ENCODE data around the gene MACROD2. TPM values are rescaled to one million over a fixed set of nuclear protein-coding genes. Genes with fewer than 3 reads are reported as not detected.

MACROD2 gene
- total RNA-seq, 1 experiment from 2014 or later: 3.1 TPM

- Mint-ChIP-seq H3K9me3 (ENCODE audit: unreplicated experiment) (no peaks in the 10 kb centered on the region), H3K27ac (ENCODE audit: low read depth, unreplicated experiment) (no peak overlapping the region), H3K36me3 (ENCODE audit: insufficient read depth, unreplicated experiment) (no peaks in the 10 kb centered on the region), H3K4me1 (ENCODE audit: insufficient read depth, unreplicated experiment) (no peaks in the 10 kb centered on the region), H3K27me3 (ENCODE audit: insufficient read depth, unreplicated experiment) (no peaks in the 10 kb centered on the region), H3K4me3 (ENCODE audit: unreplicated experiment) (no peak overlapping the region)
- BruUV-seq (replicated peaks): no TSS peak
- intact Hi-C loops (cut with micrococcal nuclease): no loop called here
- no peak for TF ChIP-seq CTCF (IDR thresholded peaks at IDR 0.05; ENCODE audit: unreplicated experiment)
- CTCF ChIA-PET: interaction anchor here (0.5 to 1.3 kb wide), 4 partner anchors 9 to 110 kb away, joined by 3 to 8 read pairs (median 4); no protein-coding TSS in a partner anchor
- POLR2A ChIA-PET: interaction anchor here (0.7 to 2.0 kb wide), 4 partner anchors 11 to 87 kb away, joined by 3 to 6 read pairs (median 4); no protein-coding TSS in a partner anchor
- DNase-seq (ENCODE audit: unreplicated experiment): no peak
Measured at GRCh38 chr20:14299831-14300230, 304.5 kb downstream of the MACROD2 start.

DNA sequence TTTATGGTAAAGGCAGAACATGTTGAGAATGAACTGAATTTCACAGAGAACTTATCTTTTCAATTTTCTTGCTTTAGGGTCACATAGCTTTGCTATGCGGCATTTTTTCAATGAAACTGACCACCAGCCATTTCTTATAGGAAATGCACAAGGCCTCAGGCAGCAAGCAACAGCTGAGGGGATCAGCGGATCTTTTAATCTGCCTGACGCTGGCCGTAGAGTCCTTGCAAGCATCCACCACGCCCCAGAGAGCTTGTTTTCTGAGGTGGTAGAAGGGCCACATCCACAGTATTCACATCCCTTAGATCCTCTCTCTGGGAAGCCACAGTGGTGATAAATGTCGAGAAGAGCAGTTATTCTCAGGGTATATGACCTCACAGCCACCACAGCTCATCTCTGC, 307.8 kb downstream of the MACROD2 start:
- Mint-ChIP-seq H3K9me3 (ENCODE audit: unreplicated experiment) (peaks cover 7% of the 10 kb centered on the region), H3K4me1 (ENCODE audit: insufficient read depth, unreplicated experiment) (no peaks in the 10 kb centered on the region), H3K36me3 (ENCODE audit: insufficient read depth, unreplicated experiment) (no peaks in the 10 kb centered on the region), H3K4me3 (ENCODE audit: unreplicated experiment) (no peak overlapping the region), H3K27ac (ENCODE audit: low read depth, unreplicated experiment) (no peak overlapping the region), H3K27me3 (ENCODE audit: insufficient read depth, unreplicated experiment) (no peaks in the 10 kb centered on the region)
- no peak for TF ChIP-seq CTCF (IDR thresholded peaks at IDR 0.05; ENCODE audit: unreplicated experiment)
- DNase-seq (ENCODE audit: unreplicated experiment): no peak
- no TSS peak for BruUV-seq (replicated peaks)
- intact Hi-C loops (cut with micrococcal nuclease): no loop called here
- CTCF ChIA-PET: interaction anchor here (0.7 to 1.6 kb wide), 4 partner anchors 12 to 114 kb away, joined by 3 to 5 read pairs (median 4); no protein-coding TSS in a partner anchor
- POLR2A ChIA-PET: interaction anchor here (0.8 to 1.1 kb wide), 2 partner anchors 10 to 104 kb away, joined by 3 read pairs; no protein-coding TSS in a partner anchor

DNA sequence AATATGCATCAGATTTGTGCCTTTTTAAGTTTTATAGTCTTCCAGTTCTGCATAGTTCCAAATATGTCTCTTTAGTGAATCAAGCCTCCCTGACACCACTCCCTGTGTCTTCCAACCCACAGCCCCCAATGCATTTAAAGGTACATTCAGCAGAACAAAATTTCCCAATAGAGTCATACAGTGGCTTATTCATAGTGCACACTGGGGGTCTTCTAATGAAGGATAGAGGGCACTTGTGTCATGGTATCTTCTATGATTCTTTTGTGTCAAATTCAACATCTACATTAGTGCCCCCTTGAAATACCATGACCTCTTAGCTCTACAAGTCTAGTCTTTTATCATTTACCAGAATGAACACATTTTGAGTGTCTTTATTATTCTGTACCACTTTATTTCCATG, 308.3 kb downstream of the MACROD2 start:
- CTCF ChIA-PET: interaction anchor here (1.6 kb wide), 1 partner anchor 114 kb away, joined by 5 read pairs; no protein-coding TSS in a partner anchor
- no TSS peak for BruUV-seq (replicated peaks)

GRCh38 chr20:14304472-14304871, 309.2 kb downstream of the MACROD2 start:
- TF ChIP-seq CTCF (IDR thresholded peaks at IDR 0.05; ENCODE audit: unreplicated experiment): no peak
- Mint-ChIP-seq H3K27me3 (ENCODE audit: insufficient read depth, unreplicated experiment) (no peaks in the 10 kb centered on the region), H3K4me3 (ENCODE audit: unreplicated experiment) (no peak overlapping the region), H3K36me3 (ENCODE audit: insufficient read depth, unreplicated experiment) (no peaks in the 10 kb centered on the region), H3K9me3 (ENCODE audit: unreplicated experiment) (peaks cover 7% of the 10 kb centered on the region), H3K4me1 (ENCODE audit: insufficient read depth, unreplicated experiment) (no peaks in the 10 kb centered on the region), H3K27ac (ENCODE audit: low read depth, unreplicated experiment) (no peak overlapping the region)
- BruUV-seq (replicated peaks): no TSS peak
- ChIA-PET CTCF (interaction anchor here (0.7 to 1.5 kb wide), 5 partner anchors 10 to 16 kb away, joined by 3 to 4 read pairs (median 3); no protein-coding TSS in a partner anchor), POLR2A (interaction anchor here (0.7 to 0.8 kb wide), 2 partner anchors 8 to 21 kb away, joined by 3 read pairs; no protein-coding TSS in a partner anchor)
- DNase-seq (ENCODE audit: unreplicated experiment): no peak
- intact Hi-C loops (cut with micrococcal nuclease): no loop called here

More for the DNA sequence above, 308.3 kb downstream of the MACROD2 start:
- no peak for TF ChIP-seq CTCF (IDR thresholded peaks at IDR 0.05; ENCODE audit: unreplicated experiment)
- intact Hi-C loops (cut with micrococcal nuclease): no loop called here
- no peak overlapping the region for H3K4me3 Mint-ChIP-seq (ENCODE audit: unreplicated experiment)
- H3K27ac Mint-ChIP-seq (ENCODE audit: low read depth, unreplicated experiment): no peak overlapping the region
- POLR2A ChIA-PET: interaction anchor here (0.5 to 1.1 kb wide), 4 partner anchors 10 to 230 kb away, joined by 3 read pairs; no protein-coding TSS in a partner anchor
- H3K27me3 Mint-ChIP-seq (ENCODE audit: insufficient read depth, unreplicated experiment): no peaks in the 10 kb centered on the region
- DNase-seq (ENCODE audit: unreplicated experiment): no peak
- H3K9me3 Mint-ChIP-seq (ENCODE audit: unreplicated experiment): peaks cover 7% of the 10 kb centered on the region
- no peaks in the 10 kb centered on the region for H3K4me1 Mint-ChIP-seq (ENCODE audit: insufficient read depth, unreplicated experiment)
- no peaks in the 10 kb centered on the region for H3K36me3 Mint-ChIP-seq (ENCODE audit: insufficient read depth, unreplicated experiment)

All from MCF 10A (cell line).